GM21381 (cell line): ENCODE results near the gene PRR33.
"Not testable (repeated sequence)": the region's sequence is repeated elsewhere in the genome, so short reads cannot be mapped to it uniquely, and the experiment has no call there.

Experiments used
- ATAC-seq: cut with Tn5 transposase; IDR thresholded peaks from one replicate; pipeline ENCODE4 v1.9.1; 2021; ENCODE audit warnings: mild to moderate bottlenecking, moderate library complexity; ENCODE audit not compliant: unreplicated experiment

The PRR33 gene

DNA sequence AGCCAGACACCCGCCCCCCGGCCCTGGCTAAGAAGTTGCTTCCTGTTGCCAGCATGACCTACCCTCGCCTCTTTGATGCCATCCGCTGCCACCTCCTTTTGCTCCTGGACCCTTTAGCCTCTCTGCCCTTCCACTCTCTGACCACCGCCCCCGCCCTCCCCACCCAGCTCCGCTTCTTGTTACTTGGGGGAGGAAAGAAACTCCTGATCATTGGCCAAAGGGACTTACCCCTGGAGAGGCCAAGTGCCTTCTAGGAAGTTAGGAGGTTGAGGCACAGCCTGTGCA, at the start of gene PRR33:
Gene PRR33 (minus strand): TSS at position 65 of the 285 bp plus-strand sequence. CDS start 1,311 bp downstream, outside the sequence.
- ATAC-seq: no peak

DNA sequence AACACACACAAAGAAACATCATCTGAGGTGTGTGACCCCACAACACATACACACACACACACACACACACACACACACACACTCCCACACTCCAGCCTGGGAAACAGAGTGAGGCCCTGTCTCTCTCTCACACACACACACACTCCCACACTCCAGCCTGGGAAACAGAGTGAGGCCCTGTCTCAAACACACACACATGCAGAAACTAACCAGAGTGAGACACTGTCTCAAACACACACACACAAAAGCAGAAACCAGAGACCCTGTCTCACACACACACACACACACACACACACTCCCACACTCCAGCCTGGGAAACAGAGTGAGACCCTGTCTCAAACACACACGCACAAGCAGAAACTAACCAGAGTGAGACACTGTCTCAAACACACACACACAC, 48.1 kb upstream of the PRR33 start:
- ATAC-seq: not testable (repeated sequence)

DNA sequence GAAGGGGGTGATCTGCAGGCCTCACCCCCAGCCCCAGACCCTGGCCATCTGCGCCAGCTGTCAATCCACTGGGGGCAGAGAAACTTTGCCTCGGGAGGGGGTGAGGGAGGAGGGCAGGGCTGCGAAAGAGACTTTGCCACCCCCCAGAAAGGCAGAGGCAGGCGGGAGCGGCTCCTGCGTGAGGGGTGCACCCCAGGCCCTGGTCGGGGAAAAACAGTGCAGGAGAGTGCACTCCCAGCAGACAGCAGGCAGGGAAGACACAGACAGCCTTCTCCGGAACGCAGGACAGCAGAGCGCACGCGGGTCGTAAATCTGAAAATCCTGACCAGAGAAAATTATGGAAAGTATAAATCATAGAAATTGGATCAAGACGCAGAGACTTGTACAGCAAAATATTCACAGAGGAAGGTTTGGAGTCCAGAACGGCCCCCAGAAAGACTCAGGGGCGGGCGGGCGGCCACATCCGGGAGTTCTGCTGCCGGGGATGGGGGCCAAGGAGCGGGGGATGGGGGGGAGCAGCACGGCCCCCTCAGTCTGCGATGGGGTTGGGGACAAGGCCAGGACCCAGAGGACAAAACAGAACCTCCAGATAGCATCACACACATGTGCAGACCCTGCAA, 47.4 kb upstream of the PRR33 start:
- no peak for ATAC-seq

DNA sequence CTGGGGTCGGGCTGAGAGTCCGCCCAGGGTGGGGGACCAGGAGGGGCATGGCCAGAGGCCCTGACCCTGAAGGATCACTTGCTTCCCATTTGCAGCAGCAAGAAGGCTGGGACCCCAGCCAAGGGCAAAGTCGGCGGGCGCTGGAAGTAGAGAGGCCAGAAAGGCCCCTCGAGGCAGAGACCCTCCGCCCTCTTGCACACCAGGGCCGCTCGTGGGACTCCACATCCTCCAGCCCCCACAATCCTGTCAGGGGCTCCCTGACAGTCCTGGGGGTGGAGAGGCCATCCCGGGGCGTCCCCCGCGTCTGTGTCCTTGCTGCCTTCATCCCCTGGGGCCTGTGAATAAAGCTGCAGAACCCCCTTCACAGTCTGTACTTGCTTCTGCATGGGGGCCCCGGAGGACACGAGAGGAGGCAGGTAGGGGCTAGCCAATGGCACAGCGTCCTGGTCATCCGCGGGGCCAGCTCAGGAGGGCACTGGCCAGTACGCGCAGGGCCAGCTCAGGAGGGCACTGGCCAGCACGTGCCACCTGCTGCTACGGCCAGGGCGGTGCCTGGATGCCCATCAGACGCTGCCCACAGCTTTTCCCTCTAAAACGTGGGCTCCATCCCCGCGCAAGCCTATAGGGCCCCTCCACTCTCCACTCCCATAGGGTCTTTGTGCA, 46.8 kb upstream of the PRR33 start:
- ATAC-seq: no peak

DNA sequence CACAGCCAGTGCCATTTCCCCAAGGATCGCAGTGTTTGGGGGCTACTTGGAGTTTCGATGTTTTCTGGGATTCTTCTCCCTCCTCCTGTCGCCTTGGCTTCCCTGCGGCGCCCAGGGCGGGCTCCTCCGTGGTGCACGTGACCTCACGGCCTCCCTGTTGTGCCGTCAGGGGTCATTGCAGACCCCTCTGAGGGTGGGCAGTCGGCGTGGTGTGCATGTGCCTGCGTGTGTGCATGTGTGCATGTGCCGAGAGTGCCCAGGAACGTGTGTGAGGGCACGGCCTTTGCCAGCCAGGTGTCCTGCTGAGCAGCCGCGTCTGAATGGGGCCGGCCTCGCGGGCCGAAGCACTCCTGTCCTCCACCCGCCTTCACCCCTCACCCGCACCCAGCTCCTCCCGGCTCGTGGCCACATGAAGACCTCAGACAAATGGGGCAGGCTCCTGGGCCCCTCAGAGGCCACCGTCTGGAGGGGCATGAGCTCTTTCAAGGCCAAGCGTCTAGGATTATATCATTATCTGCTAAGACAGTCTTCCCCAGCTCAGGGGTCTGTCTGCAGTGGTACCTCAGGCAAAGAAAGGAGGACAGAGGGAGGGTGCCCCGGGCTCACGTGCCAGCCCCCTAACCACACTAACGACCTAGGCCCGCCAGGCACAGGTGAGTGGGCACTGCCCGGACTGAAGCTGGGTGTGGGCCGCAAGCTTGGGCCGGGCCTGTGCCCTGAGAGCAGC, 46.1 kb upstream of the PRR33 start:
- no peak for ATAC-seq

DNA sequence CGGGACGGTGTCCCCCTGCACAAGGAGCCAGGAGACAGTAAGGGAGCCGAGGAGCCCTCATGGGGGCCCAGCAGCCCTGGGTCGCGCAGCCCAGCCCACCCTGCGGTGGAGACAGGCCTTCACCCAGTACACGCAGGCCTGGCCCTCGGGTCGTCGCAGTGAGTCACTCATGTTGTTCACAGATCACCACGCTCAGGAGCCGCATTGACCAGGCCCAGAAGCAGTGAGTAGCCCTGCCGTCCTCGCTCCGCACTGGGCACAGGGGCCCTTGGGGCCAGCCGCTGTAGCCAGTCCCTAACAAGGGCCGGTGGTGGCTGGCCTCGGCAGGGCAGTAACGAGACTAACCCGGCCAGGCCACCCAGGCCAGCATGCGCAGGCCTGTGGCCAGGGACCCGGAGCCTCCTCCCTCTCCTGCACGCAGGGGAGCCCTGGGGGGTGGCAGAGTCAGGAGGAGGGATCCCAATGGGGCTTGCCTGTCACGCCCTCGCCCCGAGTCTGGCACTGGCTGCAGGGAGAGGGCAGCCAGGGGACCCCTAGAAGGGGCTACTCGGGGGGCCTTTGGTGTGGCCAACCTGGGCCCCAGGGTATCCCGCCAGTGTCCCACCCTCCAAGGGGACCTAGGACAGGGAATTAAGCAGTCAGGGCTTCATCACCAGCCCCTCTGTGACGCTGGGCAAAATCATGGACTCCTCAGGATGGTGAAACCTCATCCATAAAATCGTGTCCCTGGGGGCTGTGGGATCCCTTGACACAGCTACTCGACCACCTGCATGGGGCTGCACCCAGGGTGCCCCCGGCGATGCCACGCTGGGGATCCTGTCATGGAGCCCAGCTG, 45.3 kb upstream of the PRR33 start:
- no peak for ATAC-seq

DNA sequence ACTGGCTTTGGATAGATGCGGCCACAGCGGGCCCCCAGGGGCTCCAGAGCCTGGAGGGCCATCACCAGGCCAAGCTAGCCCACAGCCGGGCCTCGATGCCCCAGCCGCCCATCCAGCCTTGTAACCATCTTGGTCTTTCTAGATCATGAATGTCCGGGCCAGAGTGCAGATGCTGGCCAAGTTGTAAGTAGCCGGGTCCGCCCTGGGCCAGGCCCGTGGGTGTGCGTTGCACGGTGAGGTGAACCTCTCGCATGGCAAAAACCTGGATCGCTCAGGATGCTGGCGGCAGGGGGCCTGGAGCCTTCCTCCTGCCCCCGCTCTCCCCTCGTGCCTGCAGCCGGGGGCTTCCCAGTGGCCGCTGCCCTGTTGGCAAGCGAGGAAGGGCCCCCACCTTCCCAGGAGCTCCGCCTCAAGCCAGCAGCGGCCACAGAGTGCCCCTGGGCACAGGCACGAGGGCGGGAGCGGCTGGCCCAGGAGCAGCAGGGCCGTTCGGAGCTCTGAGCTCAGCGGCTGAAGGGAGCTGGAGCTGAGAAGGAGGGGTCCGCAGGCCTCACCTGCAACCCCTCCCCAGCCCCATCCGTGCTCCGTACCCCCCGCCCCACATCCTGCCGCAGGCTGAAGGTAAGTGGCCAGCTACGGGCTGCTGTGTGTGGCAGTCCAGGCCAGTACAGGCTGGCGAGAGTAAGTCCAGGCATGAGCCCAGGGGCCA, 44.5 kb upstream of the PRR33 start:
- no peak for ATAC-seq

DNA sequence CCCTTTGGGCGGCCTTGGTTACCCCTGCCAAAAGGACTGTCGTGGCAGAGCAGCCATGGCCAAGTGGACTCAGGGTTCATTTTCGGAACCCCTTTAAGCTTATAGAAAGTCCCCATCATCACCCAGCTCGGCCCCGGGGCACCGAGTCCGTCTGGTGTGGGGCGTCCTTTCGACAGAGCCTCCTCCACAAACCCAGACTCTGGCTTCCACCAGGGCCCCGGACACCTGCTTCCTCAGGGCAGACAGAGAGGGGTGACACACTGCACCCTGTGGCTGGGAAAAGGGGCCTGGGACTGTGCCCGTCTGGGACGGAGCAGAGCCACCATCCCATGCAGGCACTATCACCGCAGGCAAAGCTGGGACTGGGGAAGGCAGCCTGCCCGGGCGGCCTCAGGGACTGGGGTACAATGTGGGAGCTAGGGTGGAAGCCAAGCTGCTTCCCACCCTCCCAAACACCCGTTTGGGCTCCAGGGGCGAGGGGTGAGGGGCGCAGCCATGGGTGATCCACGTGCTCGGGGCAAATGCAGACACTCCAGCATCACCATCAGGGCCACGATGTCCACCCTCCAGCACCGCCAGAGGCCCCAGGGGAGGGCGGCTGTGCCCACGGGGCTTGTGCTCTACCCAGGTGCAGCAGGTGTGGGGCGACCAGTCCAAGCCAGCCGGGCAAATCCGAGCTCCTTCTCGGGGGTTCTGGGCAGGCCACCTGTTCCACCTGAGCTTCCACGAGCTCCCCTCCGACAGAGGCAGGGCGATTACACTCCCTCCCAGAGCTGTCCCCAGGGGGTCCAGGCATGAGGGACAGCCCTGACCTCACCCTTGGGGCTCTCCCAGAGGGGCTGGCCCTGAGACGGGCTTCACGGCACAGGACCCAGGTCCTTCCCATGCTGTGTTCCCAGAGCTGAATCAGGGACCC, 43.7 kb upstream of the PRR33 start:
- ATAC-seq: no peak

DNA sequence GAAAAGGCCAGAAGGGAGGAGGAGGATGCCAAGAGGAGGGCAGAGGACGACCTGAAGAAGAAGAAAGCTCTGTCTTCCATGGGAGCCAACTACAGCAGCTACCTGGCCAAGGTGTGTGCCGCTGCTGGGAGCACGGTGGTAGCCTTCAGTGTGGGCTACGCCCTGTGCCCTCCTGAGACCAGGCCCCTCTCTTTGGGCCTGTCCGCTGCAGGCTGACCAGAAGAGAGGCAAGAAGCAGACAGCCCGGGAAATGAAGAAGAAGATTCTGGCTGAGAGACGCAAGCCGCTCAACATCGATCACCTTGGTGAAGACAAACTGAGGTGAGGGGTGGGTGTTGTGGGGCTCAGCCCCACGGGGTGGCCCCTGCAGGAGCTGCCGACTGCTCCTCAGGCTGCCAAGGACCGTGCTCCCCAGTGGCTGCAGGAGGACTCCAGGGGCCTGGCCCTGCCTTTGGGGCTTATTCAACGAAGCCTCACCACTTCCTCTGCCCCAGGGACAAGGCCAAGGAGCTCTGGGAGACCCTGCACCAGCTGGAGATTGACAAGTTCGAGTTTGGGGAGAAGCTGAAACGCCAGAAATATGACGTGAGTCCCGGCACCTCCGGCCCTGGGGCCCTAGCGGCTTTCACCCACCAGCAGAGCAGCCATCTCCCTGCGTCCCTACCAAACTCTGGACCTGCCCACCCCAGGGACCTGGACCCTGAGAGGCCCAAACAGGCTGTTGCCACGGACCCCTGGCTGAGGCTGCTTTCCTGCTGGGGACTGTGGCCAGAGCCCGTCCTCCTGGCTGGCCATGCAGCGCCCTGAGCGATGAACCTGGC, 42.9 kb upstream of the PRR33 start:
- ATAC-seq: no peak

DNA sequence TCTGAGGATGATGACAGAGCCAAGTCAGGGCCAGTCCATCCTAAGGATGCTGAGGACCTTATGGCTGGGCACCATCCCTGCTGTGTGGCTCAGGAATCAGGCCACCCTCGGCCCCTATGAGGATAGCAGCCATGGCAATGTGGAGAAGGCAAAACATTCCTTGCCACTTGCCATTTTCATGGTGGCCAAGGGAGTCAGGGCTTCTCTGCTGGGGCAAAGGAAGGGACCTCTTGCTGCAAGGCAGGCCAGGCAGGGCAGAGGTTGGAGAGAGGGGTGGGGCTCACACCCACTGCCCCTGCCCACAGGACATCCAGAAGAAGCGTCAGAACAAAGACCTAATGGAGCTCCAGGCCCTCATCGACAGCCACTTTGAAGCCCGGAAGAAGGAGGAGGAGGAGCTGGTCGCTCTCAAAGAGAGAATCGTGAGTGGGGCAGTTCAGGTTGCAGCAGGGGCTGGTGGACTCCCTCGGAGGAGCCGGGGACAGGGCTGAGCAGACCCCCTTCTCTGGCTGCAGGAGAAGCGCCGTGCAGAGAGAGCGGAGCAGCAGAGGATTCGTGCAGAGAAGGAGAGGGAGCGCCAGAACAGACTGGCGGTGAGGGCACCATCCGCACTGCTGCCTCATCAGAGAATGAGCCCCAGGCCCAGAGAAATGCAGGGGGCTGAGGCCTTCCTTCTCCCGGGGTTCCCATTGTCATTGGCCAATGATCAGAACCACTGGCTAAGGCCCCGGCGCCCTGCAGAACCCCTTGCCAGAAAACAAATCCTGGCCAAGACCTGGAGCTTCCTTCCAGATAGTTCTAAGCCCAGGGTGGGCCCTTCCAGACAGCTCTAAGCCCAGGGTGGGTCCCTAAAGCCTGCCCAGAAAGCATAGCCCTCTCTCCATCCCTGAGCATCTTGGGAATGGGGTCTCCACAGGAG, 42.0 kb upstream of the PRR33 start:
- no peak for ATAC-seq

DNA sequence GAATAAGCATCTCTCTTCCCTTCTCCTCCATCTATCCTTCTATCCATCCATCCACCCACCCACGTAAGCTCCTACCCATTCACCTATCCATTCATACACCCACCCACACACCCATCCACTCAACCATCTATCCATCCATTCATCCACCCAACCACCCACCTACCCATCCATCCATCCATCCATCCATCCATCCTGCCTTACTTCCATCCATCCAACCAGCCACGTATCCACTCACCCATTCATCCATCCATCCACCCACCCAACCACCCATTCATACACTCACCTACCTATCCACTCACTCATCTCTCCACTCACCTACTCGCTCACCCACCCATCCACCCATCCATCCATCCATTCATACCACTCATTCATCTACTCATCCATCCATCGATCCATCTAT, 41.0 kb upstream of the PRR33 start:
- no peak for ATAC-seq

DNA sequence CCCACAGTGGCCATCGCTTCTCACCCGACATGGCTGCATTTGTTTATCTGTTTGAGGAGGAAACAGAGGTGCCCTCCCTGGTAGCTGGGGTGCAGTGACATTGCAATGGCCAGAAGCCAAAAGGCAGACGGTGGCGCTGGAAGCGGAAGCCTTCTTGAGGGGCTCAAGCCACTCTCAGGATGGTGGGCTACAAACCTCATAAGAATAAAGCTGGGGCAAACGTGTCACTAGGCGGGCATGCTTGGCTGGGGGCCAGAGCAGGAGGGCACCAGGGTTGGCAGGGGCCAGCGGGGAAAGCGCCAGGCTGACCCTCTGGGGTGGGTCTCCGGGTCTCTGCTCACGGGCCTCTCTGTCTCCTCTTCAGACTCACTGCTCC, 40.4 kb upstream of the PRR33 start:
- ATAC-seq: no peak

DNA sequence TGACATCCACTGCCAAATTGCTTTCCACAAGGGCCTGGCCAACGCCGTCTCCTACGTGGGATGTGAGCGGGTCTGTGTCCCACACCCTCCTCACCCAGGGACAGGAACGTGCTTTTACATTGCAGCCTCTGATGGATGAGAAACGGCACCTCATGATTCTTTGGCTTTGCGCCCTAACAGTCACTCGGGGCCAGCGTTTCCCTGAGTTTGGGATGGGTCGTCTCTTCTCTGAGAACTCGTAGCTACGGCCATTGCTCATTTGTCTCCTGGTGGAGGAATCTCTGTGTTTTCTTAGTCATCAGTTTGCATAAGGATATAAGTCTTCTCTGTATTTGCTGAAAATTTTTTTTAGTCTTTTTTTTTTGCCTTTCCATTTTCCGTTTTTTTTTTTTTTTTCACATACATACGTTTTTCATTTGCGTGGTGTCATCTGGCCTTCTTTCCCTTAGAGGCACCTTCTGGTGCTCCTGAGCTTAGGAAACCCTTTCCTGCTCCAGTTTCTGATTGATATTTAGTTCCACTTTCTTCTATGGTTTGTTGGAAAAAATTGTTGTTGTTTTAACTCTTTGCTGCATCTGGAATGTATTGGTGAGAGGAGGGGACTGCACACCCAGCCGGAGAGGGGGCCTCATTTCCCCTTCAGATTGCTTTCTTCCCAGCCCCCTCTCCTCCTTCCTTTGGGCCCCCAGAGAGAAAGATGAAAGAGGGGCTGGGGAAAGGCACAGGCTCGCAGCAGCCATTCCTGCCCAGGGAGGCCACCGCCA, 39.8 kb upstream of the PRR33 start:
- ATAC-seq: no peak

DNA sequence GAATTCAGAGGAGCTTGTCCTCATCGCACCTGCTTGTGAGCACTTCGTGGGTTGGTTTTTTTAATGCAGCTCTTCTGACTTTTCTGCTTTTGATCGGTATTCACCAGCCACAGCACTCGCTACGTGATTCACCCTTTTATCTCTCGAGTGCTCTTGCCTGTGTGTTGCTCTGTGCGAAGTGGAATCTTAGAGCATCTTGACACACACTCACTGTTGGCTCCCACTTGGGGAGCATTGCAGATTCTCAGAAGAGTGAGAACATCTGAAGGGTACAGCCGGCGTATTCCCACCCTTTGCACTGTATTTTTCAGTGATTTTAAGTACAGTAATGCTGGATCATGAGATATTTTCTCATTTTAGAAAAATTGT, 38.8 kb upstream of the PRR33 start:
- ATAC-seq: no peak

DNA sequence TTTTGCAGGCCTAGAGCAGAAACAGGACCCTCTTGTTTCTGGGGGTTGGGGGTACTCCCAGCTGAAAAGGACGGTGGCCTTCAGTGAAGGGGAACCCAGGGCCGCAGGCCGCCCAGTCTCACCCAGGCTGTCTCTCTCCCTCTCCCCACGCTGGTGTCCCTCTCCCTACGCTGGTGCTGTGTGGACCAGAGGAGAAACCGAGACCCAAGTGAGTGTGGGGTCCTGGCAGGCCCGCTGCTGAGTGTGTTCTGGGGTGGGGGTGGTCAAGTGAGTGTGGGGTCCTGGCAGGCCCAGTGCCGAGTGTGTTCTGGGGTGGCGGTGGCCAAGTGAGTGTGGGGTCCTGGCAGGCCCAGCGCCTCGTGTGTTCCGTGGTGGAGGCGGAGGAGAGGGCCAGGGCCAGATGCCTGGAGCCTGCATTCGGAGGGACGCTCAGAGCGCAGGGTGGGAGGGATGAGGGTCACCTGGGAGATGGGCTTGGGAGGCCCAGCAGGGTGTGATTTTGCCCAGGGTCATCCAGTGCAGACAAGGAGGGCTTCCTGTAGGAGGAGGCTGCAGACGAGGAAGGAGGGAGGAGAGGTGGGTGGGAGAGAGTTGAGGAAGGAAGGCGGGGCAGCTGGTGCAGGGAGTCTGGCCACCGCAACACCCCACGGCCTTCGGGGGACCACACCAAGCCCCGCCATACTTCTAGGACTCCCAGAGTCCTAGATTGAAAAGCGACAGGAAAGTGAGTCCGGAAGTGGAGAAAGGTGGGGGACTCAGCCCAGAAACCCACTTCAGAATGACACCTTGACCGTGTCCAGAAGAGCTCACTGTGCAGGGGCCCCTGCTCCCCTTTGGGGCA, 38.1 kb upstream of the PRR33 start:
- no peak for ATAC-seq

DNA sequence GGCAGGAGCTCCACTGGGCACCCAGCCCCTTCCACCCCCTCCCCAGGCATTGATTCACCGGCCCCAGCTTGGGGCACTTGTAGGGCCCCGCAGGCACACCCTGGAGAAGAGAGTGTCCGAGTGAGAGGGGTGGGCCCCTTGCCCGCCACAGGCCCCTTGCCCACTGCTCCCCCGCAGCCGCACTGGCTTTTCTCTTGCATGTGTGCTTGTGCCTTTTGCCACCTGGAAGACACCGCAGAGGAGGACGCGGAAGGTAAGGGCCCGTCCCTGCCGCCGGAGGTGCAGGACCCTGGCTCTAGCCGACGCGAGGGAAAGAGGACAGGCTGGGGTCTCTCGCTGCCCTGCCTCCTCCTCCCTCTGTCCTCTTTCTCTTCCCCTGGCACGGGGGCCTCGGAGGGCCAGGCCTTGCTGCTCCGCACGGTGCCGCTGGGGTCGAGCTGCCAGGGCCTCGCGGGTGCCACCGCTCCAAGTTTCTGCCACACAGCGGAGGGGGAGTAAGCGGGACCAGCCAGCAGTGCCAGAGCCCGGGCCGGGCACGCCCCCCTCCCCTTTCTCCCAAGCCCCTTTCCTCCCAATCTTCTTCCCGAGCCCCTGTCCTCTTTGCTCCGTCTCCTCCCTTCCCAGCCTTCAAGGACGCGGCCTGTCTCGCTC, 37.3 kb upstream of the PRR33 start:
- ATAC-seq: no peak
